Gastrocnemius medialis (tissue), 4 donors: ENCODE measurements around the gene CAVIN2.
"Not testable (repeated sequence)": the region's sequence is repeated elsewhere in the genome, so short reads cannot be mapped to it uniquely, and the experiment has no call there.

Experiments
- CTCF ChIP-seq, 5 experiments: fragments of 450-650 bp in 3 of 5; fragments of 200-600 bp in 2 of 5; sonication (generic) in 2 of 5; IDR thresholded peaks in 4 of 5; conservative IDR thresholded peaks in 1 of 5; 1 replicate in 4 of 5; 2 replicates in 1 of 5; pipeline ENCODE4 v1.5.1; 2016 to 2019; ENCODE audit warnings: antibody characterized with exemption in 5 of 5, mild to moderate bottlenecking in 3 of 5, moderate library complexity in 3 of 5
- POLR2A ChIP-seq, 2 donors: fragments of 450-650 bp; IDR thresholded peaks; one replicate each; pipeline ENCODE4 v1.6.1; 2017; ENCODE audit warnings: antibody characterized with exemption in 2 of 2, mild to moderate bottlenecking in 2 of 2, moderate library complexity in 2 of 2

GRCh38 chr2:191785651-191786050, 61.2 kb downstream of the CAVIN2 start:
- not testable (repeated sequence) for TF ChIP-seq CTCF (IDR thresholded peaks at IDR 0.05 in 4 of 5, conservative IDR thresholded peaks at IDR 0.05 in 1 of 5); POLR2A (IDR thresholded peaks at IDR 0.05)
